AG10803 (cell line): ENCODE measurements around the gene CBFB.
A peak's percentile ranks its signal among the peaks of the same experiment; 100 is the strongest.

Experiments used
- DNase-seq: peaks from one replicate; pipeline ENCODE4 v3.0.0; 2010; ENCODE audit warnings: low read depth
- H3K4me3 ChIP-seq: 2 replicates; pipeline ENCODE4 v1.5.1; 2011; ENCODE audit warnings: mild to moderate bottlenecking, low read length, control low read depth
- TF ChIP-seq, protein P1 (sequence below): conservative IDR thresholded peaks from 2 replicates; pipeline ENCODE4 v1.5.1; 2011; ENCODE audit warnings: mild to moderate bottlenecking, low read length, control low read depth, inconsistent platforms

The CBFB gene

DNA sequence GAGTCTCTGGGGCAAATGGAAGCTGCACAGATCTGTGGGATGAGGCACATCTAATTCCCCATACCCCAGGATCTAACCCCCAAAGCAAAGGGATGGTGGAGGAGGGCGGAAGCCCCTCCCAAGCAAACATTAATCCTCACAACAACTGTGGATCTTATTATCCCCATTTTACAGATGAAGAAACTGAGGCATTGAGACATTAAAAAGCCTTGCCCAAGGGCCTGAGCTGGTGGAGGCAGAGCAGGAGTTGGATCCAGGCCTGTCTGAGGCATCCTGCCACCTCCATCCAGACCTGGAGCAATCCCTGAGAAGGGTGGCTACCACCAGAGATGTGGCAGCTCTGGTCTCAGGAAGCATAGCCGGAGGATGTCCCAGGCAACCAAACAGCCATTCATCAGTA lies 17.7 kb upstream of the CBFB start:
- DNase-seq, result no peak
- TF ChIP-seq, protein P1, sequence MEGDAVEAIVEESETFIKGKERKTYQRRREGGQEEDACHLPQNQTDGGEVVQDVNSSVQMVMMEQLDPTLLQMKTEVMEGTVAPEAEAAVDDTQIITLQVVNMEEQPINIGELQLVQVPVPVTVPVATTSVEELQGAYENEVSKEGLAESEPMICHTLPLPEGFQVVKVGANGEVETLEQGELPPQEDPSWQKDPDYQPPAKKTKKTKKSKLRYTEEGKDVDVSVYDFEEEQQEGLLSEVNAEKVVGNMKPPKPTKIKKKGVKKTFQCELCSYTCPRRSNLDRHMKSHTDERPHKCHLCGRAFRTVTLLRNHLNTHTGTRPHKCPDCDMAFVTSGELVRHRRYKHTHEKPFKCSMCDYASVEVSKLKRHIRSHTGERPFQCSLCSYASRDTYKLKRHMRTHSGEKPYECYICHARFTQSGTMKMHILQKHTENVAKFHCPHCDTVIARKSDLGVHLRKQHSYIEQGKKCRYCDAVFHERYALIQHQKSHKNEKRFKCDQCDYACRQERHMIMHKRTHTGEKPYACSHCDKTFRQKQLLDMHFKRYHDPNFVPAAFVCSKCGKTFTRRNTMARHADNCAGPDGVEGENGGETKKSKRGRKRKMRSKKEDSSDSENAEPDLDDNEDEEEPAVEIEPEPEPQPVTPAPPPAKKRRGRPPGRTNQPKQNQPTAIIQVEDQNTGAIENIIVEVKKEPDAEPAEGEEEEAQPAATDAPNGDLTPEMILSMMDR, result no peak
- no peak overlapping the region for H3K4me3 ChIP-seq

DNA sequence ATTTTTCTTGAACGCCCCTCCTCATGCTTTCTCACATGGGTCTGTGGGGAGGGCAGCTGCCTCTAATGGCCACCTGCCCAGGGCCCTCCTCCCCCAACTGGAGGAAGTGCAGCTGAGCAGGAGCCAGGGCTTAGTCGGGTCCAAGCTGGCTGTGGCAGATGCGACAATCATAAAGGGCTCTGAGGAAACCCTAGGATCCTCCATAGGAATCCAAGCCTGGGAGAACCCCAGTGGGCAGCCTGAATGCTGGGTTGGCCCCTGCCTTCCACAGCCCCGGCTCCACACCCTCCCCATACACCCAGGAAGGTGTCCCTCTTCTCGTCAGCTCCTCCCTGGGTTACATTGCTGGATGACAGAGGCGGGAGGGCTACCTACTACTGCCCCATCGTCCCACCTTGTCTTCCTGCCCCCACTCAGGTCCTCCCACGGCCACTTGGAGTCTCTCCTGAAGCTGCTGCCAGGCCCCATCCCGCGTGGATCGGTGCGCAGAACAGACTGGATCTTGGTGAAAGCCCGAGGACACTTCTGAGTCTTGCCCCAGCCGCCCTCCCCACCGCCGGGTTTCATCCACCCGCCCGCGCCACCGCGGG lies 15.6 kb upstream of the CBFB start:
- TF ChIP-seq, protein P1, result no peak
- H3K4me3 ChIP-seq, result peak overlapping the region; percentile 52
- no peak for DNase-seq

DNA sequence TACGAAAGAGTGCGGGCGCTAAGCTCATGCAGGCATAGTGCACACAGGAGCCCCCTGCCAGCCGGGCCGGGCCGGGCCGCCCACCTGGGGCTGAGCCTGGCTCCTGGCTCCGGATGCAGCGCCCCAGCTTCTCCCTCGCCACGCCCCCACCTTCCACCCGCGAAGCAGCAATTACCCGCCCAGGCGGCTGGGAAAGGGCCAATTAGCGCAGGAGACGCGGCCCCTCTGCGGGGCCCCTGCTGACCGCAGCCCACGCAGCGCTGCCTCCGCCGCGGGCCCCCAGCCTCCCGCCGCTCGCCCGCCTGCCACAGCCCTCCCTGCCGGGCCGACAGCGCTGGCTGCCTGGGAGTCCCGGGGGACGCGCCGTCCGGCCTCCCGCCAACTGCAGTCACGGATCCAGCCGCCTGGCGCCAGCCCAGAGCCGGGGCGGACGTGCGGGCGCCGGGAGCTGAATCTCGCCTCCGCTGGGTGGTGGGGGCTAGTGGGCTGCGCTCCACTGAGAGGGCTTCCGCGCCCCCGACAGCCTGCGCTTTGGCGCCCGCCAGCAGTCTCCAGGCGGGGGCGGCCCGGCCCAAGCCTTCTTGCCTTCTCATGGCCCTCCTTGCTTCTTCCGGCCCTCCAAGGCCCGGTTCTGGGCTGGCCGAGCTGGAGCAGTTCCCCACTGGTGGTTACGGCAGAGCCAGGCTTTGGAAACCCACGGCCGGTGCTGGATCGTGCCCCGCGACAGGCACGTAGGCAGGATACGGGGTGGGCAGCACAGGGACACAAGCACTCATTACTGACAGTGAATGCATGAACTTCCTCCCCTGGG lies 14.9 kb upstream of the CBFB start:
- TF ChIP-seq, protein P1, result no peak; the same call in 1 of the 2 replicates
- peak overlapping the region; percentile 52 for H3K4me3 ChIP-seq
- peak; percentile 54 for DNase-seq

DNA sequence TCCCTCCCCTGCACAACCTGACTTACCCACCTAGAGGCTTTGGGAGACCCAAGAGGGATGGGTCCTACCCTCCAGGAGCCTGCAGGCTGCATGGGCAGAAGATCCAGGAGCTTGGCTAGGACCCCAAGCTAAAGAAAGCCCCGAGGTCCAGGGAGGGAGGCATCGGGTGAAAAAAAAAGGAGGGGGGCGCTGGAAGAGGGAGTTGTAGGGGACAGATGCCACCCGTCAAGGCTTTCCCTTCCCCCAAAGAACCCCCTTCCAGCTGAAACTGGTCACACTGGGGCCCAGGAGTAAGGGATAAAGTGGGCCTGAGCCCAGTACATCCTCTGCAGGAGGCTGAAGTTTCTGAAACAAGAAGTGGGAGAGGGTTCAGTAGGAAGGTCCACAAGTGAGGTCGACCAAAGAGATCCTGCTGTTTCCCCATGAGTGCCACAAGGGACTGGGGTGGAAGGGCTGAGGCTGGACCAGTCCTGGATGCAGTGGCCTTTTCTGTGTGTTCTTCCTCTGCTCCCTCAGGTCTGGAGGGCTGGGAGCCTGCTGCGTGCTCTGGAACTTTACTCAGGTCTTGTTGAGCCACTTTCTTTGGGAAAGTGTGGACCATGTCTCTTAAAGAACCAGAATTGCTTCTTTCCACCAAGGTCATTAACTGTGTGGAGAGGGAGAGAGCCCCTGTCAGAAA lies 14.2 kb upstream of the CBFB start:
- TF ChIP-seq, protein P1, result no peak
- peak overlapping the region; percentile 52; the same call in 1 of the 2 replicates for H3K4me3 ChIP-seq
- DNase-seq, result no peak

DNA sequence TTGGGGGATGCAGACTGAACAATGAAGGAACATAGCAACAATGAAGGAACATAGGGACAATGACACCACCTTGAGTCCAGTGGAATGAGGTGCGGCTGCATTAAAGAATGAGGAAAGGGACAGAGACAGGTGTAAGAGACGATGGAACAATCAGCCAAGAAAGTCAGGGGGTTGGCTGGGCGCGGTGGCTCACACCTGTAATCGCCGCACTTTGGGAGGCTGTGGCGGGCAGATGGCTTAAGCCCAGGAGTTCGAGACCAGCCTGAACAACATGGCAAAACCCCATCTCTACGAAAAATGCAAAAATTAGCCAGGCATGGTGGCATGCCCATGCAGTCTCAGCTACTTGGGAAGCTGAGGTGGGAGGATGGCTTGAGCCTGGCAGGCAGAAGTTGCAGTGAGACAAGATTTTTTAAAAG lies 13.6 kb upstream of the CBFB start:
- no peak overlapping the region for H3K4me3 ChIP-seq
- DNase-seq, result no peak
- TF ChIP-seq, protein P1, result no peak

DNA sequence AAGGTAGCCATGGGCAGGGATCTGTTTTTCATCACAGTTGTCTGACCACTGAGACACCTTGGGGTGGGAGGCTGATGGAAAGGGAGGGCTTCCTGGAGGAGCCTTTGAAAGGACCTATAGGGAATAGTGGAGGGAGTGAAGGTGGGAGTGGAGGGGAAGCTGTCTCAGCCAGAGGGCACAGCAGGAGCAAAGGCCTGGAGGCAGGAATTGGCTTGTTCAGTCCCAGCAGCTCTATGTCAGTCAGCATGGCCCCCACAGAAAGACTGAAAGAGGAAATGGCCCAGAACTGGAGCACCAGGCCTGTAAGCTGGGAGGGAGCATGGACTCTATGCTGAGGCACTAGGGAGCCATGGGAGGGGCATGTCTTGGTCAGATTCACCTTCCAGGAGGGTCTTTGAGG lies 12.8 kb upstream of the CBFB start:
- DNase-seq, result no peak
- no peak overlapping the region for H3K4me3 ChIP-seq
- TF ChIP-seq, protein P1, result no peak
